Neural cell (in vitro differentiated cells): Measurements from ENCODE around the gene SENP2. TPM values are rescaled to one million over a fixed set of nuclear protein-coding genes. Genes with fewer than 3 reads are reported as not detected.
"Not testable (repeated sequence)": the region's sequence is repeated elsewhere in the genome, so short reads cannot be mapped to it uniquely, and the experiment has no call there.

Experiments used
- H2AFZ ChIP-seq: fragments of 200-600, 300-800 bp; sonication (generic), shearing (Covaris generic); 2 replicates; pipeline ENCODE4 v1.6.0; 2014; ENCODE audit warnings: low read depth, mild to moderate bottlenecking, antibody characterized with exemption, low read length, moderate library complexity
- H3F3A ChIP-seq: fragments of 200-600 bp; shearing (Covaris generic); 2 replicates; pipeline ENCODE4 v1.6.1; 2016; ENCODE audit warnings: mild to moderate bottlenecking, moderate library complexity, mixed read lengths, antibody characterized with exemption, low read length; ENCODE audit not compliant: insufficient read depth, poor library complexity, severe bottlenecking
- H3K27ac ChIP-seq: fragments of 200-600, 300-800 bp; sonication (generic), shearing (Covaris generic); 2 replicates; pipeline ENCODE4 v1.5.1; 2014; ENCODE audit warnings: mild to moderate bottlenecking, low read length, moderate library complexity
- H3K27me3 ChIP-seq: fragments of 300-800, 200-600 bp; sonication (generic), shearing (Covaris generic); 2 replicates; pipeline ENCODE4 v1.6.0; 2014; ENCODE audit warnings: mild to moderate bottlenecking, low read depth, low read length, moderate library complexity; ENCODE audit not compliant: insufficient read depth
- H3K36me3 ChIP-seq: fragments of 300-800, 200-600 bp; sonication (generic), shearing (Covaris generic); 2 replicates; pipeline ENCODE4 v1.5.1; 2014; ENCODE audit warnings: mild to moderate bottlenecking, antibody characterized with exemption, low read length, moderate library complexity; ENCODE audit not compliant: insufficient read depth
- H3K4me2 ChIP-seq: fragments of 300-800, 200-600 bp; sonication (generic), shearing (Covaris generic); 2 replicates; pipeline ENCODE4 v1.6.0; 2014; ENCODE audit warnings: mild to moderate bottlenecking, low read length
- H3K4me3 ChIP-seq: fragments of 300-800, 200-600 bp; sonication (generic), shearing (Covaris generic); 2 replicates; pipeline ENCODE4 v1.5.1; 2014; ENCODE audit warnings: mild to moderate bottlenecking, low read length, moderate library complexity
- H3K79me2 ChIP-seq: fragments of 200-600 bp; shearing (Covaris generic); replicated peaks from 2 replicates; pipeline ENCODE4 v1.6.0; 2014; ENCODE audit warnings: mild to moderate bottlenecking, low read length, moderate library complexity; ENCODE audit not compliant: insufficient read depth
- H3K9ac ChIP-seq: fragments of 300-800, 200-600 bp; sonication (generic), shearing (Covaris generic); 2 replicates; pipeline ENCODE4 v1.6.1; 2016; ENCODE audit warnings: mild to moderate bottlenecking, low read length, mixed read lengths
- H3K9me2 ChIP-seq: fragments of 200-600 bp; shearing (Covaris generic); 2 replicates; pipeline ENCODE4 v1.6.1; 2016; ENCODE audit warnings: mild to moderate bottlenecking, low read length, mixed read lengths; ENCODE audit not compliant: insufficient read depth
- H3K9me3 ChIP-seq: fragments of 200-600, 300-800 bp; sonication (generic), shearing (Covaris generic); 2 replicates; pipeline ENCODE4 v1.6.1; 2016; ENCODE audit warnings: mild to moderate bottlenecking, mixed run types, low read length, moderate library complexity, mixed read lengths
- H4K20me1 ChIP-seq: fragments of 200-600 bp; shearing (Covaris generic); 2 replicates; pipeline ENCODE4 v1.6.1; 2016; ENCODE audit warnings: mild to moderate bottlenecking, mixed run types; ENCODE audit not compliant: insufficient read depth
- EP300 ChIP-seq: fragments of 450-650 bp; conservative IDR thresholded peaks from 2 replicates; pipeline ENCODE4 v1.6.1; 2014; ENCODE audit warnings: antibody characterized with exemption, mild to moderate bottlenecking, moderate library complexity; ENCODE audit not compliant: poor library complexity, severe bottlenecking
- EZH2 ChIP-seq: fragments of 200-600, 300-800 bp; shearing (Covaris generic), sonication (generic); IDR thresholded peaks from 2 replicates; pipeline ENCODE4 v1.6.1; 2014; ENCODE audit warnings: antibody characterized with exemption, low read length, borderline replicate concordance, mild to moderate bottlenecking; ENCODE audit not compliant: insufficient read depth, poor library complexity, severe bottlenecking
- RAD21 ChIP-seq: fragments of 450-650 bp; conservative IDR thresholded peaks from 2 replicates; pipeline ENCODE4 v1.6.1; 2014; ENCODE audit warnings: antibody characterized with exemption, mild to moderate bottlenecking, moderate library complexity
- SMC3 ChIP-seq: fragments of 450-650 bp; conservative IDR thresholded peaks from 2 replicates; pipeline ENCODE4 v1.6.1; 2014; ENCODE audit warnings: antibody characterized with exemption, mild to moderate bottlenecking, moderate library complexity; ENCODE audit not compliant: poor library complexity
- TAF1 ChIP-seq: IDR thresholded peaks from 2 replicates; pipeline ENCODE4 v1.6.1; 2012; ENCODE audit warnings: low read depth
- polyA plus RNA-seq: library from polyadenylated mRNA; depleted of rRNA; stranded (reverse); fragments of >200 nt; gene quantifications from 2 replicates; pipeline ENCODE4 v1.2.3, GENCODE V29; 2014
- TF ChIP-seq, protein P1 (sequence below): fragments of 450-650 bp; IDR thresholded peaks from 2 replicates; pipeline ENCODE4 v1.5.1; 2014; ENCODE audit warnings: antibody characterized with exemption, mild to moderate bottlenecking, moderate library complexity; ENCODE audit not compliant: poor library complexity, severe bottlenecking
- TF ChIP-seq, protein P2 (sequence below): IDR thresholded peaks from 2 replicates; pipeline ENCODE4 v1.6.1; 2012; ENCODE audit warnings: borderline replicate concordance

Gene SENP2
- polyA plus RNA-seq, 1 donor from 2014 or later: 40.1 TPM

DNA sequence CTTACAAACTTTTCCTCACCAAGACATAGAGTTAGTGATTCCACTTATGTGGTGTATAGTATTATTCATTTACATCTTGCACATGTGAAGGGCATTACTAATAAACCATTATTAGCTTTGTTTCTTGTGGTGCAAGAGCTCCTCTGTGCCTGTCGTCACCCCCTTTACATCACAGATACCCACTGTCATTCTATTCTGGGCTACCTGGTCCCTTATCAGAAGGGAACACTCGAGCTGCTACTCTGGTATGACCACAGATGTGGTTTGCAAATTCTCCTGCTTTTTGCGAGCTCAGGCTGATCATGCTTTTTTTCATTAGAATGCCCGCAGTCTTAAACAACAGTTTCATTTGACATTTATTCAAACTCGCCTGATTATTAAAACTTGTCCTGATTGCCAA, 13.9 kb upstream of the SENP2 start:
- no peaks in the 10 kb centered on the region for H4K20me1 ChIP-seq
- H3K27ac ChIP-seq: no peak overlapping the region
- TF ChIP-seq EP300: no peak
- TF ChIP-seq, protein P1, sequence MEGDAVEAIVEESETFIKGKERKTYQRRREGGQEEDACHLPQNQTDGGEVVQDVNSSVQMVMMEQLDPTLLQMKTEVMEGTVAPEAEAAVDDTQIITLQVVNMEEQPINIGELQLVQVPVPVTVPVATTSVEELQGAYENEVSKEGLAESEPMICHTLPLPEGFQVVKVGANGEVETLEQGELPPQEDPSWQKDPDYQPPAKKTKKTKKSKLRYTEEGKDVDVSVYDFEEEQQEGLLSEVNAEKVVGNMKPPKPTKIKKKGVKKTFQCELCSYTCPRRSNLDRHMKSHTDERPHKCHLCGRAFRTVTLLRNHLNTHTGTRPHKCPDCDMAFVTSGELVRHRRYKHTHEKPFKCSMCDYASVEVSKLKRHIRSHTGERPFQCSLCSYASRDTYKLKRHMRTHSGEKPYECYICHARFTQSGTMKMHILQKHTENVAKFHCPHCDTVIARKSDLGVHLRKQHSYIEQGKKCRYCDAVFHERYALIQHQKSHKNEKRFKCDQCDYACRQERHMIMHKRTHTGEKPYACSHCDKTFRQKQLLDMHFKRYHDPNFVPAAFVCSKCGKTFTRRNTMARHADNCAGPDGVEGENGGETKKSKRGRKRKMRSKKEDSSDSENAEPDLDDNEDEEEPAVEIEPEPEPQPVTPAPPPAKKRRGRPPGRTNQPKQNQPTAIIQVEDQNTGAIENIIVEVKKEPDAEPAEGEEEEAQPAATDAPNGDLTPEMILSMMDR: no peak
- TF ChIP-seq, protein P2, sequence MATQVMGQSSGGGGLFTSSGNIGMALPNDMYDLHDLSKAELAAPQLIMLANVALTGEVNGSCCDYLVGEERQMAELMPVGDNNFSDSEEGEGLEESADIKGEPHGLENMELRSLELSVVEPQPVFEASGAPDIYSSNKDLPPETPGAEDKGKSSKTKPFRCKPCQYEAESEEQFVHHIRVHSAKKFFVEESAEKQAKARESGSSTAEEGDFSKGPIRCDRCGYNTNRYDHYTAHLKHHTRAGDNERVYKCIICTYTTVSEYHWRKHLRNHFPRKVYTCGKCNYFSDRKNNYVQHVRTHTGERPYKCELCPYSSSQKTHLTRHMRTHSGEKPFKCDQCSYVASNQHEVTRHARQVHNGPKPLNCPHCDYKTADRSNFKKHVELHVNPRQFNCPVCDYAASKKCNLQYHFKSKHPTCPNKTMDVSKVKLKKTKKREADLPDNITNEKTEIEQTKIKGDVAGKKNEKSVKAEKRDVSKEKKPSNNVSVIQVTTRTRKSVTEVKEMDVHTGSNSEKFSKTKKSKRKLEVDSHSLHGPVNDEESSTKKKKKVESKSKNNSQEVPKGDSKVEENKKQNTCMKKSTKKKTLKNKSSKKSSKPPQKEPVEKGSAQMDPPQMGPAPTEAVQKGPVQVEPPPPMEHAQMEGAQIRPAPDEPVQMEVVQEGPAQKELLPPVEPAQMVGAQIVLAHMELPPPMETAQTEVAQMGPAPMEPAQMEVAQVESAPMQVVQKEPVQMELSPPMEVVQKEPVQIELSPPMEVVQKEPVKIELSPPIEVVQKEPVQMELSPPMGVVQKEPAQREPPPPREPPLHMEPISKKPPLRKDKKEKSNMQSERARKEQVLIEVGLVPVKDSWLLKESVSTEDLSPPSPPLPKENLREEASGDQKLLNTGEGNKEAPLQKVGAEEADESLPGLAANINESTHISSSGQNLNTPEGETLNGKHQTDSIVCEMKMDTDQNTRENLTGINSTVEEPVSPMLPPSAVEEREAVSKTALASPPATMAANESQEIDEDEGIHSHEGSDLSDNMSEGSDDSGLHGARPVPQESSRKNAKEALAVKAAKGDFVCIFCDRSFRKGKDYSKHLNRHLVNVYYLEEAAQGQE: no peak
- TF ChIP-seq RAD21: no peak
- TF ChIP-seq TAF1: no peak
- TF ChIP-seq EZH2: no peak
- H2AFZ ChIP-seq: no peak overlapping the region
- no peaks in the 10 kb centered on the region for H3K79me2 ChIP-seq
- no peak overlapping the region for H3K4me3 ChIP-seq
- no peak overlapping the region for H3K4me2 ChIP-seq
- no peak overlapping the region for H3K9ac ChIP-seq
- no peaks in the 10 kb centered on the region for H3K36me3 ChIP-seq
- H3F3A ChIP-seq: no peaks in the 10 kb centered on the region
- H3K9me2 ChIP-seq: no peaks in the 10 kb centered on the region
- H3K27me3 ChIP-seq: no peaks in the 10 kb centered on the region
- no peaks in the 10 kb centered on the region for H3K9me3 ChIP-seq

DNA sequence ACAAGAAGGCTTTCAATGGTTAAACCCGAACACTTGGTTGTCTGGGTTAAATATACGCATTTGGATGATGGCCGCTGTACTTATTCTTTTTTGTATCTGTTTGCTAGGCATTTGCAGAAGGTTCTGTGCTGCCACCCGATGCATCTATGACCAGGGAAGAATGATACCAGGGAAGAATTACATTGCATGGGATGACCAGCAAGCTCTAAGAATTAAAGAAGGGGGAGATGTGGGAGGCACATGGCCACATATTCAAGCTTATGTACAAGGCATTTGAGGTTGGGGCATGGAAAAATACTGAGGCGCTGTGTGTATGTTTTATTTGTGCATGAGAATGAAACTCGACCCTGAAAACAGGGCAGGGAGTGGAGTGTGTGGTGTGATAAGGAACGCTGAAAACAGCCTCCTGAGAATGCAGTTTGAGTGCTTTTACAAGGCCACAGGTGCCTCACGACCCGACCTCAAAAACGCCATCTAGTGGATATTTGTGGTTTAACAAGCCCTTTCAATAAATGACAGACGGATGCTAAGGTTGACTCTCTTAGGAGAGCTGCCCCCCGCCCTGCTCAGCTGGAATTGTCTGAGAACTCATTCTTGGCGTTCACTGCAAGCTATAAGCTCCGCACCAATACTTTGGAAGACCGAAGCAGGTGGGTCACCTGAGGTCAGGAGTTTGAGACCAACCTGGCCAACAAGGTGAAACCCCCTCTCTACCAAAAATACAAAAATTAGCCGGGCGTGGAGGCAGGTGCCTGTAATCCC, 10.8 kb upstream of the SENP2 start:
- Histone ChIP-seq H3K4me3 (peak overlapping the region; percentile 52), H3K9ac (peak overlapping the region; percentile 46), H3K27ac (peak overlapping the region; percentile 81), H3K4me2 (peak overlapping the region; percentile 46)
- H3F3A ChIP-seq, H3K9me3 ChIP-seq, H3K36me3 ChIP-seq, H4K20me1 ChIP-seq, H2AFZ ChIP-seq, H3K27me3 ChIP-seq, H3K79me2 ChIP-seq, H3K9me2 ChIP-seq: not testable (repeated sequence)
- TF ChIP-seq, protein P1: peak; percentile 86
- TF ChIP-seq RAD21 (peak; percentile 75), SMC3 (peak; percentile 84)
